ENCODE data around the gene PHOSPHO2.
"Not testable (repeated sequence)": the region's sequence is repeated elsewhere in the genome, so short reads cannot be mapped to it uniquely, and the experiment has no call there.

The PHOSPHO2 gene

GRCh38 chr2:169676850-169677249, 17.4 kb upstream of the PHOSPHO2 start:
- DNase-seq (ENCODE audit: low read depth): no peak
- TF ChIP-seq CTCF (conservative IDR thresholded peaks at IDR 0.05; ENCODE audit: control insufficient read depth, insufficient read depth, low read depth, low read length): no peak
- no peak overlapping the region for H3K4me3 ChIP-seq (ENCODE audit: control insufficient read depth, low read depth, low read length)

DNA sequence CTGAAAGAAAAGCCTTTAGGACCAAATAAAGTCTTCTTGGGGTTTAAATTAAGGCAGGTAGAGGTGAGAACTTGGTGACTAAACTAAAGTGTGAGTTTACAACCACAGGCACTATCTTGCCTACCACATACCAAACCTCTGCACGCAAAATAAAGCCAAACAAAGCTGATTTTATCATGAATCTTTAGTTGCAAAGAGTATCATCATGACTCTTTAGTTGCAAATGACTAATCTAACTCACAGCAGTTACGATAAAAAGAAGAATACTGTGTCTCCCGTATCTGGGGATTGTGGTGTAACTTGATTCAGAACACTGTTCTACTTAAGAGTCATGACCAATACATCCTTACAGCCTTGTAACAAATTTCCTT, 11.2 kb upstream of the PHOSPHO2 start:
- no peak for TF ChIP-seq CTCF (conservative IDR thresholded peaks at IDR 0.05; ENCODE audit: control insufficient read depth, insufficient read depth, low read depth, low read length)
- no peak overlapping the region for H3K4me3 ChIP-seq (ENCODE audit: control insufficient read depth, low read depth, low read length)
- DNase-seq (ENCODE audit: low read depth): no peak

- H3K4me3 ChIP-seq (ENCODE audit: control insufficient read depth, low read depth, low read length): no peak overlapping the region
- DNase-seq (ENCODE audit: low read depth): no peak
- no peak for TF ChIP-seq CTCF (conservative IDR thresholded peaks at IDR 0.05; ENCODE audit: control insufficient read depth, insufficient read depth, low read depth, low read length)
Observed at GRCh38 chr2:169683425-169684134, 10.7 kb upstream of the PHOSPHO2 start.

- no peak overlapping the region for H3K4me3 ChIP-seq (ENCODE audit: control insufficient read depth, low read depth, low read length)
- TF ChIP-seq CTCF (conservative IDR thresholded peaks at IDR 0.05; ENCODE audit: control insufficient read depth, insufficient read depth, low read depth, low read length): no peak
- DNase-seq (ENCODE audit: low read depth): no peak
Observed at GRCh38 chr2:169684135-169684565, 10.1 kb upstream of the PHOSPHO2 start.

DNA sequence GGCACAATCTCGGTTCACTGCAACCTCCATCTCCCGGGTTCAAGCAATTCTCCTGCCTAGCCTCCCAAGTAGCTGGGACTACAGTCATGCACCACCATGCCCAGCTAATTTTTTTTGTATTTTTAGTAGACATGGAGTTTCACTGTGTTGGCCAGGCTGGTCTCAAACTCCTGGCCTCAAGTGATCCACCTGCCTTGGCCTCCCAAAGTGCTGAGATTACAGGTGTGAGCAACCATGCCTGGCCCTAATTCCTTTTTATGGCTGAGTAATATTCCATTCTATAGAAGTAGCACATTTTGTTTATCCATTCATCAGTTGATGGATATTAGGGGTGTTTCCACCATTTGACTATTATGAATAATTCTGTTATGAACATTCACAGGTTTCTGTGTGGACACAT, 9.6 kb upstream of the PHOSPHO2 start:
- not testable (repeated sequence) for H3K4me3 ChIP-seq (ENCODE audit: control insufficient read depth, low read depth, low read length); DNase-seq (ENCODE audit: low read depth)

DNA sequence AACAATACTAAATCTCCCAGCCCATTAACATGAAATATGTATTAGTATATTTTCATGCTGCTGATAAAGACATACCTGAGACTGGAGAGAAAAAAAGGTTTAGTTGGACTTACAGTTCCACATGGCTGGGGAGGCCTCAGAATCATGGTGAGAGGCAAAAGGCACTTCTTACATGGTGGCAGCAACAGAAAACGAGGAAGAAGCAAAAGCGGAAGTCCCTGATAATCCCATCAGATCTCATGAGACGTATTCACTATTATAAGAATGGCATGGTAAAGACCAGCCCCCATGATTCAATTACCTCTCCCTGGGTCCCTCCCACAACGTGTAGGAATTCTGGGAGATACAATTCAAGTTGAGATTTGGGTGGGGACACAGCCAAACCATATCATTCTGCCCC, 7.4 kb upstream of the PHOSPHO2 start:
- not testable (repeated sequence) for H3K4me3 ChIP-seq (ENCODE audit: control insufficient read depth, low read depth, low read length); DNase-seq (ENCODE audit: low read depth)

GRCh38 chr2:169687943-169688342, 6.3 kb upstream of the PHOSPHO2 start:
- not testable (repeated sequence) for H3K4me3 ChIP-seq (ENCODE audit: control insufficient read depth, low read depth, low read length); DNase-seq (ENCODE audit: low read depth)

GRCh38 chr2:169690958-169691357, 3.3 kb upstream of the PHOSPHO2 start:
- no peak for TF ChIP-seq CTCF (conservative IDR thresholded peaks at IDR 0.05; ENCODE audit: control insufficient read depth, insufficient read depth, low read depth, low read length)
- no peak overlapping the region for H3K4me3 ChIP-seq (ENCODE audit: control insufficient read depth, low read depth, low read length)
- no peak for DNase-seq (ENCODE audit: low read depth)

Measured in fibroblast of mammary gland (primary cell).